ENCODE data around the gene ADAMTSL5.
"Not testable (repeated sequence)": the region's sequence is repeated elsewhere in the genome, so short reads cannot be mapped to it uniquely, and the experiment has no call there.

ADAMTSL5 gene

GRCh38 chr19:1538978-1539377 is 26.2 kb upstream of the ADAMTSL5 start:
- no peak overlapping the region for H3K4me3 ChIP-seq (ENCODE audit: low read depth, low read length)
- in situ Hi-C loops (cut with HindIII; ENCODE audit: low sequenced_read_pairs), result no loop called here
- no peak for DNase-seq (ENCODE audit: low read depth)

GRCh38 chr19:1535699-1536098 is 22.9 kb upstream of the ADAMTSL5 start:
- in situ Hi-C loops (cut with HindIII; ENCODE audit: low sequenced_read_pairs); DNase-seq (ENCODE audit: low read depth); H3K4me3 ChIP-seq (ENCODE audit: low read depth, low read length): not testable (repeated sequence)

More at GRCh38 chr19:1538978-1539377, 26.2 kb upstream of the ADAMTSL5 start:
- no peak for TF ChIP-seq CTCF (IDR thresholded peaks at IDR 0.05; ENCODE audit: low read depth, low read length, missing control alignments)

- in situ Hi-C loops (cut with HindIII; ENCODE audit: low sequenced_read_pairs), result no loop called here
- no peak for TF ChIP-seq CTCF (IDR thresholded peaks at IDR 0.05; ENCODE audit: low read depth, low read length, missing control alignments)
- no peak overlapping the region for H3K4me3 ChIP-seq (ENCODE audit: low read depth, low read length)
- DNase-seq (ENCODE audit: low read depth), result no peak
Measured at GRCh38 chr19:1534972-1535371, 22.2 kb upstream of the ADAMTSL5 start.

DNA sequence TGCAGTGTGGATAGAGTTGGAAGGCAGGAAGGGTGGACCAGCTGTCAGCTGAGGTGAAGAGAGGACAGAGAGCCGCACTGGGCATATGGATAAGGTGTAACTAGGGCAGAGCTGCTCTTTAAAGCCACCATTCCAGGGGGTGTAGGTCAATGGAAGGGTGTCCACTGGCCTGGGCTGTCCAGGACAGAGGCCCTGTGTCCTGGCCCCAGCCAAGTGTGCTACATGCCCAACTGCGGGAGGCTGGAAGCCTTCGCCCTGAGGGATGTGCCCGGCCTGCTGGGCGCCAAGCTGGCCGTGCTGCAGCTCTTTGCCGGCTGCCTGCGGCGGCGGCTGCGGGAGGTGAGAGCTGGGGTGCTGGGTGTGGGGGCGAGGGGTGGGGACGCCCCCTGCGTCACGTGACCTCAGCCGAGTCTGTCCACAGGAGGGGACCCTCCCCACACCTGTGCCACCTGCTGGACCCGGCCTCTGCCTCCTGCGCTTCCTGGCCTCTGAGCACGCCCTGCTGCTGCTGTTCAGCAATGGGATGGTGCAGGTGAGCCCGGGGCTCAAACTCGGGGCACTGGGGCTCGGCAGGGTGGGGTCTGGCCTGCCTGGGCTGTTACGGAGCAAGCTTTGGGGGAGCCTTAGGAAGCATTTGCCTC is 20.8 kb upstream of the ADAMTSL5 start:
- no peak for DNase-seq (ENCODE audit: low read depth)
- in situ Hi-C loops (cut with HindIII; ENCODE audit: low sequenced_read_pairs), result no loop called here
- H3K4me3 ChIP-seq (ENCODE audit: low read depth, low read length), result no peak overlapping the region
- no peak for TF ChIP-seq CTCF (IDR thresholded peaks at IDR 0.05; ENCODE audit: low read depth, low read length, missing control alignments)

DNA sequence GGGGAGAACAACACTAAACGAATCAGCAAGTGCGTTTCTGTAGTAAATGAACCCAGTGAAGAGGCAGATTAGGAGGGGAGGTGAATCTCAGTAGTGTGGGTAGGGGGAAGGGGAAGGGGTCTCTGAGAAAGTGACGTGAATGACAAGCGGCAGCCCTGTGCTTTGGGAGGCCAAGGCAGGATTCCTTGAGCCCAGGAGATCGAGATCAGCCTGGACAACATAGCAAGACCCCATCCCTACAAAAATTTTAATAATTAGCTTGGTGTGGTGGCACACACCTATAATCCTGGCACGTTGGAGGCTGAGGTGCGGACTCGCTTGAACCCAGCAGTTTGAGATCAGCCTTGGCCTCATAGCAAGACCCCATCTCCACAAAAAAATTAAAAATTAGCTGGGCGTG is 19.2 kb upstream of the ADAMTSL5 start:
- no peak for TF ChIP-seq CTCF (IDR thresholded peaks at IDR 0.05; ENCODE audit: low read depth, low read length, missing control alignments)
- no peak for DNase-seq (ENCODE audit: low read depth)
- in situ Hi-C loops (cut with HindIII; ENCODE audit: low sequenced_read_pairs), result no loop called here
- no peak overlapping the region for H3K4me3 ChIP-seq (ENCODE audit: low read depth, low read length)

DNA sequence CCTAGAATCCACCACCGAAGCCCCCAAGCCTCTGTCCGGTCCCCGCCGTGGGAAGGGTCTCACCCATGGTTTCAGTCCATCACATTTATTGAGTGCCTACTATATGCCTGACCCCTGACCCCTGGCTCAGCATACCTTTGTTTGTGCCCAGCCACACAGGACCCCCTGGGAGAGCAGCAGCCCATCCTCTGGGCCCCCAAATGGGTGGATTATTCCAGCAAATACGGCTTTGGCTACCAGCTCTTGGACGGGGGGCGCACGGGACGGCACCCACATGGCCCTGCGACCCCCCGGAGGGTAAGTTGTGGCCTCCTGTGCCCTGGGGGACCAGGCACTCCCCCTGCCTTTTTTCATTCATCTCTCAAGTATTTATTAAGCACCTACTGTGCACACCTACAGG is 18.8 kb upstream of the ADAMTSL5 start:
- no peak for TF ChIP-seq CTCF (IDR thresholded peaks at IDR 0.05; ENCODE audit: low read depth, low read length, missing control alignments)
- H3K4me3 ChIP-seq (ENCODE audit: low read depth, low read length), result no peak overlapping the region
- in situ Hi-C loops (cut with HindIII; ENCODE audit: low sequenced_read_pairs), result no loop called here
- no peak for DNase-seq (ENCODE audit: low read depth)

GRCh38 chr19:1530856-1531255 is 18.0 kb upstream of the ADAMTSL5 start:
- H3K4me3 ChIP-seq (ENCODE audit: low read depth, low read length); in situ Hi-C loops (cut with HindIII; ENCODE audit: low sequenced_read_pairs); DNase-seq (ENCODE audit: low read depth): not testable (repeated sequence)

GRCh38 chr19:1529430-1529816 is 16.6 kb upstream of the ADAMTSL5 start:
- DNase-seq (ENCODE audit: low read depth), result no peak
- TF ChIP-seq CTCF (IDR thresholded peaks at IDR 0.05; ENCODE audit: low read depth, low read length, missing control alignments), result no peak
- in situ Hi-C loops (cut with HindIII; ENCODE audit: low sequenced_read_pairs), result no loop called here
- no peak overlapping the region for H3K4me3 ChIP-seq (ENCODE audit: low read depth, low read length)
